HepG2 (cell line): ENCODE measurements around the gene ZFP69B. TPM values are rescaled to one million over a fixed set of nuclear protein-coding genes. Genes with fewer than 3 reads are reported as not detected.

Experiments used
- AGO2 ChIP-seq: fragments of 200-400 bp; formaldehyde crosslinking; optimal IDR thresholded peaks from 2 replicates; pipeline ENCODE3; 2017; ENCODE audit warnings: mild to moderate bottlenecking, low read depth, low read length, moderate library complexity
- GATAD1 ChIP-seq: IDR thresholded peaks from 2 replicates; pipeline ENCODE4 v1.6.1; 2016; ENCODE audit warnings: missing genetic modification reagents, missing compliant biosample characterization
- HNF1B ChIP-seq: sonication (generic); formaldehyde crosslinking; IDR thresholded peaks from 2 replicates; pipeline ENCODE4 v1.5.1; 2020; ENCODE audit warnings: mild to moderate bottlenecking, moderate library complexity, missing genetic modification reagents
- MIER3 ChIP-seq: IDR thresholded peaks from 2 replicates; pipeline ENCODE4 v1.6.1; 2016; ENCODE audit warnings: missing compliant biosample characterization, borderline replicate concordance
- MTF1 ChIP-seq: sonication (generic); formaldehyde crosslinking; IDR thresholded peaks from 2 replicates; pipeline ENCODE4 v1.5.0; 2020; ENCODE audit warnings: missing genetic modification reagents
- MZF1 ChIP-seq: sonication (generic); formaldehyde crosslinking; IDR thresholded peaks from 2 replicates; pipeline ENCODE4 v1.8.1; 2023; ENCODE audit warnings: mild to moderate bottlenecking, missing genetic modification reagents, borderline replicate concordance
- PHF20 ChIP-seq: sonication (generic); formaldehyde crosslinking; IDR thresholded peaks from 2 replicates; pipeline ENCODE4 v1.5.0; 2020; ENCODE audit warnings: mild to moderate bottlenecking, missing genetic modification reagents
- PLSCR1 ChIP-seq: sonication (generic); formaldehyde crosslinking; IDR thresholded peaks from 2 replicates; pipeline ENCODE4 v1.5.0; 2020; ENCODE audit warnings: missing genetic modification reagents, mild to moderate bottlenecking, borderline replicate concordance
- SNAPC4 ChIP-seq: sonication (generic); formaldehyde crosslinking; IDR thresholded peaks from 2 replicates; pipeline ENCODE4 v1.4.0; 2020; ENCODE audit warnings: mild to moderate bottlenecking, missing genetic modification reagents
- STAG1 ChIP-seq: sonication (generic); formaldehyde crosslinking; IDR thresholded peaks from 2 replicates; pipeline ENCODE4 v1.4.0; 2020; ENCODE audit warnings: missing genetic modification reagents
- THRA ChIP-seq: sonication (generic); formaldehyde crosslinking; IDR thresholded peaks from 2 replicates; pipeline ENCODE4 v1.4.0; 2020; ENCODE audit warnings: missing genetic modification reagents, borderline replicate concordance
- ZMYM2 ChIP-seq: sonication (generic); formaldehyde crosslinking; IDR thresholded peaks from 2 replicates; pipeline ENCODE4 v1.8.0; 2022; ENCODE audit warnings: mild to moderate bottlenecking, missing genetic modification reagents
- ZNF256 ChIP-seq: sonication (generic); formaldehyde crosslinking; conservative IDR thresholded peaks from 2 replicates; pipeline ENCODE4 v1.4.0; 2020; ENCODE audit warnings: missing genetic modification reagents
- ZNF343 ChIP-seq: sonication (generic); formaldehyde crosslinking; IDR thresholded peaks from 2 replicates; pipeline ENCODE4 v1.4.0; 2020; ENCODE audit warnings: mild to moderate bottlenecking, missing genetic modification reagents
- ZNF367 ChIP-seq: sonication (generic); formaldehyde crosslinking; IDR thresholded peaks from 2 replicates; pipeline ENCODE4 v1.4.0; 2020; ENCODE audit warnings: missing genetic modification reagents, borderline replicate concordance
- ZNF383 ChIP-seq: sonication (generic); formaldehyde crosslinking; IDR thresholded peaks from 2 replicates; pipeline ENCODE4 v1.4.0; 2020; ENCODE audit warnings: missing genetic modification reagents, mild to moderate bottlenecking, borderline replicate concordance
- ZNF576 ChIP-seq: sonication (generic); formaldehyde crosslinking; IDR thresholded peaks from 2 replicates; pipeline ENCODE4 v1.4.0; 2020; ENCODE audit warnings: mild to moderate bottlenecking, missing genetic modification reagents
- ZNF672 ChIP-seq: sonication (generic); formaldehyde crosslinking; IDR thresholded peaks from 2 replicates; pipeline ENCODE4 v1.8.1; 2022; ENCODE audit warnings: missing genetic modification reagents
- ZNF883 ChIP-seq: sonication (generic); formaldehyde crosslinking; IDR thresholded peaks from 2 replicates; pipeline ENCODE4 v1.5.1; 2020; ENCODE audit warnings: mild to moderate bottlenecking, missing genetic modification reagents; ENCODE audit errors: not compliant biosample characterization
- ZSCAN31 ChIP-seq: sonication (generic); formaldehyde crosslinking; IDR thresholded peaks from 2 replicates; pipeline ENCODE4 v1.5.0; 2020; ENCODE audit warnings: low read depth, mild to moderate bottlenecking, missing genetic modification reagents
- polyA plus RNA-seq, 8 experiments: library from polyadenylated mRNA; depleted of rRNA in 3 of 8; stranded (reverse) in 7 of 8; unstranded in 1 of 8; fragments of >200 nt; fragmentation: Illumina TruSeq in 4 of 8; extraction: Trizol in 4 of 8; gene quantifications; 2 replicates each; pipeline versions ENCODE4 v1.2.1 to v1.2.3, GENCODE V29; 2011 to 2016; ENCODE audit warnings: low read depth in 4 of 8, missing spikeins in 1 of 8, mixed read lengths in 1 of 8; ENCODE audit not compliant: insufficient read depth in 1 of 8
- total RNA-seq, 5 experiments: library from RNA; depleted of rRNA; stranded (reverse); fragments of >200 nt; fragmentation: Illumina TruSeq; extraction: Trizol; gene quantifications; 2 replicates each; pipeline ENCODE4 v1.2.3, GENCODE V29; 2016; ENCODE audit warnings: low read depth in 1 of 5

ZFP69B gene
- total and polyA plus RNA-seq, 2 of the 13 experiments (the other 11 are each of a cell fraction or from before 2014, with no cell fraction given), result 4.6 to 7.7 TPM

- TF ChIP-seq ZSCAN31 (CRISPR knock-in tag), result 0 out of 2 replicates have a peak, but pooled peaks have one; percentile 30
- TF ChIP-seq ZNF576 (CRISPR knock-in tag), result no peak
- TF ChIP-seq ZNF256 (CRISPR knock-in tag), result no peak
- TF ChIP-seq ZNF383 (CRISPR knock-in tag), result no peak
- peak; percentile 42 for TF ChIP-seq AGO2
- TF ChIP-seq GATAD1 (CRISPR knock-in tag), result no peak
- TF ChIP-seq HNF1B (CRISPR knock-in tag), result 0 out of 2 replicates have a peak, but pooled peaks have one; percentile 35
- no peak for TF ChIP-seq ZNF883 (CRISPR knock-in tag)
- TF ChIP-seq ZMYM2 (CRISPR knock-in tag), result no peak
- no peak for TF ChIP-seq STAG1 (CRISPR knock-in tag)
- TF ChIP-seq ZNF367 (CRISPR knock-in tag), result no peak
- TF ChIP-seq ZNF672 (CRISPR knock-in tag), result no peak
- 0 out of 2 replicates have a peak, but pooled peaks have one; percentile 43 for TF ChIP-seq SNAPC4 (CRISPR knock-in tag)
- no peak for TF ChIP-seq THRA (CRISPR knock-in tag)
- no peak for TF ChIP-seq MIER3
- TF ChIP-seq PLSCR1, result no peak
- no peak for TF ChIP-seq MZF1 (CRISPR knock-in tag)
- TF ChIP-seq PHF20 (CRISPR knock-in tag), result peak; percentile 87
- TF ChIP-seq ZNF343, result no peak; the same call in 1 of the 2 replicates
- TF ChIP-seq MTF1 (CRISPR knock-in tag), result peak; percentile 1; the same call in 1 of the 2 replicates
Measured at GRCh38 chr1:40476924-40477677, 26.8 kb downstream of the ZFP69B start, which contains the start of gene ZFP69 (continued).
